GM23248 (cell line): Measurements from ENCODE around the gene ZNF286A.
"Not testable (repeated sequence)": the region's sequence is repeated elsewhere in the genome, so short reads cannot be mapped to it uniquely, and the experiment has no call there.

Experiments
- EZH2 ChIP-seq: fragments of 200-600 bp; sonication (generic); IDR thresholded peaks from 2 replicates; pipeline ENCODE4 v1.6.1; 2018; ENCODE audit warnings: antibody characterized with exemption, mild to moderate bottlenecking; ENCODE audit not compliant: insufficient read depth, poor library complexity, severe bottlenecking
- EZH2phosphoT487 ChIP-seq: fragments of 200-600 bp; sonication (generic); IDR thresholded peaks from 2 replicates; pipeline ENCODE4 v1.6.1; 2018; ENCODE audit warnings: antibody characterized with exemption, moderate library complexity, mild to moderate bottlenecking, low read depth; ENCODE audit not compliant: insufficient read depth

DNA sequence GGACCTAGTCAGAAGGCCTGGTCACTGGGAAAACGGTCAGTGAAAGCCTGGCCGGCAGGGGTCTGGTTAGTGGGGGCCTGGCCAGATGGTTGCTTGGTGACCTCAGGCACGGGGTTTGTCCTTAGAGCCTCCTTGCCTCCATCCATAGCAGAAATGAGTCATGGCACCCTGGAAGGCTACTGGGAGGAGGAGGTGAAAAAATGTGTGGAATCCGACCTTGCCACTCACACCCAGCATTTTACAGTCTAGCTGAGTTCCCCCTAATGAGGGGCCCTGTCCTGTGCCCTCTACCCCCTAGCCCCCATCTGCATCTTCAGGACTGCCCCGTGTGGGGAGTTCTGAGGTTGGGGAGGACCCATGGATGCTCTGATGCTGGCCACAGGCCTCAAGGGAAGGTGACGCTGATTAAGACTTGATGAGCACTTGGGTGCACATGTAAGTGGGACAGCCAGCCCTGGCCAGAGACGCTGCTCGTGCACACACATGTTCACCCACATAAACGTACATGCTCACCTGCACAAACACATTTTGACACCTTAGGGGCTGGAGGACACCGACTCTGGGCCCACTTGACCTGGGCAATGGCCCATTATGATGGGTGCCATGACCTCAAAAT, 33.7 kb downstream of the ZNF286A start:
- TF ChIP-seq EZH2phosphoT487, EZH2: not testable (repeated sequence)
